HG02763 (cell line): ENCODE data around the gene CREB5.

Experiments used
- ATAC-seq: cut with Tn5 transposase; IDR thresholded peaks from one replicate; pipeline ENCODE4 v1.9.1; 2021; ENCODE audit warnings: mild to moderate bottlenecking, moderate library complexity; ENCODE audit not compliant: unreplicated experiment

Gene CREB5

DNA sequence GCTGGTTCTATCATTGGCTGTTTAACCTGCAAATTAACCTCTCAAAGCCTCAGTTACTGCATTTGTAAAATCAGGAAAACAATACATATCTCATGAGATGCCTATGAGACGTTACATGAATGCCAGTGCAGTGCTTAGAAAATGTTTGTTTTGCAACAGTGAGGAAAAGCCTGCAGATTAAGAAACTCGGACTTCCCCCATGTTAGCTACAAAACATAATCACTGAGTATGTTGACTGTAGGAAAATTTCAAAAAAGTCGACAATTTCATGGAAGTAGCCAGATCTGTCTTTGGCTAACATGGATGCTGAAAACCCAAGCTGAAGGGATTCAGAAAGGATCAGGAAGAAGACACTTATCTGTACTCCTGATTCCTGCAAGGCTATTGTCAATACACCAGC, 424.4 kb downstream of the CREB5 start:
- ATAC-seq = no peak

GRCh38 chr7:28837216-28837615, 424.9 kb downstream of the CREB5 start:
- no peak for ATAC-seq

DNA sequence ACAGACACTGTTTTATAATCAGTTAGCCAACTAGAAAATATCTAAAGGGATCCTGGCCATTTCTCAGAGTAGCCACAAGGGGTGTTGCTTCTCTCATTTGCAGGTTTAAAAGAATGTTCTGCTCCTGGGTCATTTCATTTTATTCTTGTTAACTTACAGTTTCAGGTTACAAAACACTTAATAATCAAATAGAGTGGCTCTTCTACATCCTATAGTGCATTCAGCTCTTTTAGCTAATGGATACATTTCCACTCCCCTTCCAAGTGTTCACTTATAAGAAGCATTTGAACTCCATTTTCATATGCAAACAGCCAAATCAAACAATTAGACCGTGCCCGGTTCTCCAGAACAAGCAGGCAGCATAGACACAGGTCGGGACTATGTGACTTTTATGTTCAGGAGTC, 428.3 kb downstream of the CREB5 start:
- ATAC-seq = no peak

DNA sequence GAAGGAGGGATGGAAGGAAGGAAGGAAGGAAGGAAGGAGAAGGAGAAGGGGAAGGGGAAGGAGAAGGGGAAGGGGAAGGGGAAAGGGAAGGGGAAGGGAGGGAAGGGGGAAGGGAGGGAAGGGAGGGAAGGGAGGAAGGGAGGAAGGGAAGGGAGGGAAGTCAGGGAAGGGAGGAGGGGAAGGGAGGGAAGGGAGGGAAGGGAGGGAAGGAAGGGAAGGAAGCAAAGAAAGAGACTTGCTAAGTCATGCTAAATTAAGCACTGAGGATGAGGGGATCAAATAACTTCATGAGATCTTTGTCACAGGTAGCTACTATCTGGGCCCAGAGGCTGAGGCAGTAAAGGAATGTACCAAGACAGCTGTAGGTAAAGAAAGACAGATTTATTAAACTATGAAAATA, 429.4 kb downstream of the CREB5 start:
- no peak for ATAC-seq

- ATAC-seq = no peak
These were observed 430.5 kb downstream of the CREB5 start for GRCh38 chr7:28842769-28843295.

- ATAC-seq = no peak
These were observed 432.8 kb downstream of the CREB5 start for GRCh38 chr7:28845106-28845505.

DNA sequence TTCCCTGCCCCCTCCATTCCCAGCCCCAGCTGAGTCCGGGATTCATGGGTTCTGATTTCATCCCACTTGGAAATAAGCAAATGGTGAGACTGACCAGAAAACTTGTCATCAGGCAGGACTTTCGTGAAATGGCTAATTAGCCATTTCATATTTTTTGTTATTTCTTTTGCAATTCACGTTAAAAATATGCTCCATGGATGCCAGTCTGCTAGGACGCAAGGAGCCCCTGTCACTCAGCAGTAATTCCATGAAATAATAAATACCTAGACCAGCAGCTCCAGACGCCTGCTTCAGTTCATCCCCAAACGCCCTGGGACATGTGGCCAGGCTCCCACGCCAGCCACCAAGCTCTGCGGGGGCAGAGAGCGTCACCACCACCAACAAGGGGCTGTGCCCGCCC, 434.9 kb downstream of the CREB5 start:
- ATAC-seq = no peak

GRCh38 chr7:28847681-28848080, 435.4 kb downstream of the CREB5 start:
- no peak for ATAC-seq

GRCh38 chr7:28848906-28849305, 436.6 kb downstream of the CREB5 start:
- no peak for ATAC-seq

DNA sequence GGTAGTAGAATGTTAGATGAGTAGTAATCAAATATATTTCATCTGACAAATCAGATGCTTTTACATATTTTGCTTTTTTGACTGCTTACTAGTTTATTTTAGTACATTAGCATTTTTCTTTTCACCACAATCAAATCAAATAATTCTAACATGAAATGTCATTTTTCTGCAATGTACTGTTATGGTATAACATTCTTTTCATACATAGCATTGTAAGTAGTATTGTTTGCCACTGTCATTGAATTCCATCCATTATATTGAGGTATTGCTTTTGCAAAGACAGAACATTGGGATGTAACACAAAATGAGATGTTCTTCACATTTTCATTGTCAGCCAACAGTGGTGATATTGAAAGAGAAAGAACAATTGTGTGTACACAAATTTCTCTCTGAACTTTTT, 438.4 kb downstream of the CREB5 start:
- no peak for ATAC-seq

DNA sequence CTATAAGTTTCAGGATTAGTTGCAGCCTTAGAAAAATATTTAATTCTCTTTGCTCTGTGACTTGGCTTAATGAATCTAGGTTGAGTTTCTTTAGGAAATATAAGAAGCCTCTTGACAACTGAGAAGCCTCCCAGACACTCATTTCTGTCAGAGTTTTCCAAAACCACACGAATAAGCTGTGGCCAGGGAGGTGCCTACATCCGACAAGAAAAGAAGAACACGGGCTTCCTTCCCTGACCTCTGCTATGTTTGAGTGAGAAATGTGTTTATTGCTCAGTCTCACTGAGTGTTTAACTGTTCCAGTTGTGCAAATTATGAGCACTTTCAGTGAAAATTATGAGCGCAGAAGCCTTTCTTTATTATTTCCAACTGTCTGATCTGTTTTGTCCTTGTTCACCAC, 440.8 kb downstream of the CREB5 start:
- no peak for ATAC-seq

- peak; percentile 99 for ATAC-seq
These were observed 441.8 kb downstream of the CREB5 start for GRCh38 chr7:28853834-28854749.

GRCh38 chr7:28854750-28855074, 442.4 kb downstream of the CREB5 start:
- no peak for ATAC-seq

- ATAC-seq = no peak
These were observed 443.4 kb downstream of the CREB5 start for GRCh38 chr7:28855538-28856217.

DNA sequence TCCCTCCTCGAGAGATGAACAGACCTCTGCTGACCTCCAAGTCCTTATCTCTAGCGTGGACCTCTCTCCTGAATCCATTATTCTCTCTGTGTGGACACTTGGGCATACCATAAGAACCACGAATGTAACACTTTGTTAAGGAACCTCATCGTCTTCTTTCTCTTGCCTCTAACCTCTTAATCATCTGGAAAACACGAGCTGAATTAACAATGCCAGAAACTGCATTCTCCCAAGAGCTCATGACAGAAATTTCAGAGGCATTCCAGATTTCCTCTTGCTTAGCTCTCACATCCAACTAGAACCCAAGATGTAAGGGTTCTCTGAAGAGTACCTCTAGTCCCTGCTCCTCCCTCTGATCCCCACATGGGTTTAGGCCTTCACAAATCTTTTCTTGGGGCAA, 444.3 kb downstream of the CREB5 start:
- ATAC-seq = no peak

- no peak for ATAC-seq
These were observed 445.9 kb downstream of the CREB5 start for GRCh38 chr7:28858206-28858605.

DNA sequence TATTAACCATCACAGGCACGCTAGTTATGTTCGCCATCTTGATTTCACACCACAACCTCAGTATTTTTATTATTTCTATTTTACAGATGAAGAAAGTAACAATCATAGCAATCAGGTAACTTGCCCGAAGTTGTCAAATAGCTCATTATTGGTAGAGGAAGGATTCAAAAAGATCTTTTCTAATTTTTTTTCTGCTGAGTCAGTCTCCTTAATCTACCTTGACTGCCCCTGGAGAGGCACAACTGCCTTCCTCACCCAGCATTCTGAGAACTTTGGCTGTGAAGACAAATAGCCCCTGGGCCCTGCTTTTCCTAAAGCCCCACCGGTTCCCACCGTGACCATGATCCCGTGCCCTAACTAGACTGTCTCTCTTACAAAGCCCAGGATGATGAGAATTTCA, 446.6 kb downstream of the CREB5 start:
- no peak for ATAC-seq

GRCh38 chr7:28861825-28862224, 449.5 kb downstream of the CREB5 start:
- no peak for ATAC-seq

- no peak for ATAC-seq
These were observed 450.4 kb downstream of the CREB5 start for GRCh38 chr7:28862595-28863272.

DNA sequence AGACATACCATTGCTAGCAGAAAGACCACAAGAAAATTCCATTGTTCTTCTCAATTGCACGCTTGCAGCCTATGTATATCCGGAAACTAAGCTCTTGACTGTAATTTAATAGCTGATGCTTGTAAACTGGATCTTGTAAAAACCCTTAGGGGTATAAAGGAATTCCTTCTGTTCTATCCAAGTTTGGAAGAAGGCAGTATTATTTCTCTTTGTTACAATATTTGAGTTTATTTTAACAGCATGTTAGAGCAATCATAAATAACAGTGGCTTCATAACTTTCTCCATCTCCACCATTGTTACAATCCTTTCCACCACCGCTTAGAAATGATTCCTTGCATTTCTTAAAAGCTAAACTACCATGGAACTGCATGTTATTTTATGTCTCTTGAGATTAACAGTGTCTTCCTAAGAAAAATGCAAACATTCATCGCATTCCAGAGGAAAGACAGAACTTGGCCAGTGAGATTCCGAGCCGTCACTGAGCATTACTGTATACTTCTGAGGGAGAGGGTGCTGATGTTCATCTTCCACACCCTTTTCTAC, 453.4 kb downstream of the CREB5 start:
- no peak for ATAC-seq

- ATAC-seq = no peak
These were observed 456.4 kb downstream of the CREB5 start for GRCh38 chr7:28868712-28869111.
